ENCODE results near the gene MSN.

GRCh38 chrX:65705439-65705838, 38.0 kb downstream of the MSN start:
- TF ChIP-seq POLR2AphosphoS5 (IDR thresholded peaks at IDR 0.05; ENCODE audit: low read depth, low read length) (no peak), REST (IDR thresholded peaks at IDR 0.05; ENCODE audit: insufficient read depth in 1 of 2, low read depth in 2 of 2, low read length in 2 of 2) (no peak), TAF1 (IDR thresholded peaks at IDR 0.05; ENCODE audit: borderline replicate concordance, insufficient read depth, low read length) (no peak)

Measured in PFSK-1 (cell line).